ENCODE data around the gene SIVA1.
"Not testable (repeated sequence)": the region's sequence is repeated elsewhere in the genome, so short reads cannot be mapped to it uniquely, and the experiment has no call there.

SIVA1 gene

DNA sequence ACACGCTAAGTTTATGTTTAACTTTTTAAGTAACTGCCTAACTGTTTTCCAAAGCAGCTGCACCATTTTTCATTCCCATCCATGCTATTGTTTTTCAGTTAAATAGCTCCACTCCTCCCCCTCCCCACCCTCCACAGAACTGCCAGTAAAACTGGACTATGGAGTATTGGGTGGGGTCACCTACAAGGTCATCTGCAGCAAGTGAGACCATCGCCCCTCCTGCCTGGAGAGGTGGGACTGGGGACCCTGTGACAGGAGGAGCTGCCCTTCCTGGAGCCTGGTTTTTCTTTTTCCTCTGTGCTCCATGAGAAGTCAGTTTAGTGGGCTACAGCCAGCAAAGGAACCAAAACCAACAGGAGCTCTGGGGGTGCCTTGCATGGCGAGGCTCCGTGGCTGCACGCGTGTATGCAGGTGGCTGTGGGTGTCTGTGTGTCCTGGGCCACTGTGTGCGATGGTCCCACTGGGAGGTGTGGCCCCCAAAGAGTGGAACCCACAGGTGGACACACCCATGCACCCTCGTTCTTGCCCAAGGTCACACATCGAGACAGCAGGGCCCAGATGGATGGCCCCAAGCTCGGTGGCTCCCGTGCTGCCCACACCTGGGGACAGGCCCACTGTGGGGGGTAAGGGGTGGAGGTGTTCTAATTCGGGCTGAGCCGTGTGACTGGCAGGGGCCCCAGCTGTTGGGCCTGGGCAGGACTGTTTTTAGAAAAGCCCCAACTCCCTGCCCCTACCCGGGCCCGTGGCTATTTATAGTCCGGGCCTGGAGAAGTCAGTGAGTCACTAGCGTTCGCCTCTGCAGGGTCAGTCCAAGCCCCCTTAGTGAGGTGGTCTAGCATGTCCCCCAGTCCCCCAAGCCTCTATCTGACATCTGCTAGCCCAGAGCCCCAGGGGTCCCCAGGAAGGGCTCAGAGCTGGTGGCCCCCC lies 31.2 kb upstream of the SIVA1 start:
- DNase-seq (ENCODE audit: low spot score) = no peak

DNA sequence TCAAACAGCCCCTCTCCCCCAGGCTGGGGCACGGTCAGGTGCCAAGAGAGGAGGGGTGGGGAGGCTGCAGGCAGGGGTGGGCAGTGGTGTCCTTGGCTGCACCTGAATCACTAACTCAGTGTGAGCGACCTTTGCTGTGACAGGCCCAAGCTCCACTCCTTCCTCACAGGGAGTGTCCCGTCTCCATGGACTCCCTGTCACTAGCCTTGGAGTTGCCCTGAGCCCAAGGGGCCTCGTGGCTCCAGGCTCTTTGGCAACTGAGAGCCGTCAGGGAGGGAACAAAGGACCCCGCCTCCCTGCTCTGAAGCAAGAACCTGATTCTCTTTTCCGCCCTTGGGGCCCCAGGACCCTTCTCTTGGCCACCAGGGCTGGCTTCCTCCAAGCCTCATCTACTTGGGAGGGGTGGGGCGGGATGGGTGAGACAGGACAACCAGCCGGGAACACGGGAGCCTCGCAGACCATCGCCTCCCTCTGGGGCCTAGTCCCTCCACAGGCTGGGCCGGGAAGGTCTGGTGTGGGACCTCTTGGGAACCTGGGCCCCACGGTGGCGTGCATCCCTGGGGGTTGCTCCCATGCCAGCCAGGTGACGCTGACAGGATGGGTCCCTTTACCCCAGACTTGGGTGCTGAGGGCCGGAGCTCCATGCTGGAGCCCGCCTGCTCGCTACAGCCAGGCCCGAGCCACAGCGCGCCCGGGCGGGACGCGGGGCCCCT lies 29.9 kb upstream of the SIVA1 start:
- DNase-seq (ENCODE audit: low spot score) = no peak

DNA sequence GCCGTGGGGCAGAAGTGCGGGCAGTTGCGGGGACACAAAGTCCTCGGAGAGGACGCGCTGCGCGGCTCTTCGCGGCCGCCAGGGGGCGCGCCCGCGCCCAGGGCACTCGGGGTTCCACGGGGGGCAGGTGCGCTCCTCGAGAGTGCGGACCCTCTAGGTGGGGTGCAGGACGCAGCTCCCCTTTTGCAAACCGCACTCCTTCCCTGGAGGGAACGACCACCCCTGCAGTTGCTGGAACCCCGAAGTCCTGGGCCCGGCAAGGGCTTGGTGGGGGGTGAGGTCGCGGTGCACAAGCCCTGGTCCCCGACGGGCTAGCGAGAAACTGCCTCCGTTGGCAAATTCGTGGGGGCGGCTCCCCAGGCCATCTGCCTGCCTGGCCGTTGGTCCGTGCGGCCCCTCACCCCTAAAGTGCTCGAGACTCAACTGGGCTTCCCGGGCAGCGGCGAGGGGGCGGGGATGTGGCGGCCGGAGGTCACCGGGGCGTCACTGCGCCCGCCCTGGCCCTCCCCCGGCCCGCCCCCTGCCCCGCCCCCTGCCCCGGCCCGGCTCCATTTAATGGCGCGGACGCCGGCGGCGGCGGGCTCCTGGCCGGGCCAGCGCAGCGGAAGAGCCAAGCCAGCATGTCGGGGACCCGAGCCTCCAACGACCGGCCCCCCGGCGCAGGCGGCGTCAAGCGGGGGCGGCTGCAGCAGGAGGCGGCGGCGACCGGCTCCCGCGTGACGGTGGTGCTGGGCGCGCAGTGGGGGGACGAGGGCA lies 29.1 kb upstream of the SIVA1 start, which contains the start of gene ADSS1:
Gene ADSS1 (plus strand): TSS at position 579 of the 756 bp plus-strand sequence. CDS start 42 bp downstream, at position 621.
- peak; percentile 88 for DNase-seq (ENCODE audit: low spot score)

DNA sequence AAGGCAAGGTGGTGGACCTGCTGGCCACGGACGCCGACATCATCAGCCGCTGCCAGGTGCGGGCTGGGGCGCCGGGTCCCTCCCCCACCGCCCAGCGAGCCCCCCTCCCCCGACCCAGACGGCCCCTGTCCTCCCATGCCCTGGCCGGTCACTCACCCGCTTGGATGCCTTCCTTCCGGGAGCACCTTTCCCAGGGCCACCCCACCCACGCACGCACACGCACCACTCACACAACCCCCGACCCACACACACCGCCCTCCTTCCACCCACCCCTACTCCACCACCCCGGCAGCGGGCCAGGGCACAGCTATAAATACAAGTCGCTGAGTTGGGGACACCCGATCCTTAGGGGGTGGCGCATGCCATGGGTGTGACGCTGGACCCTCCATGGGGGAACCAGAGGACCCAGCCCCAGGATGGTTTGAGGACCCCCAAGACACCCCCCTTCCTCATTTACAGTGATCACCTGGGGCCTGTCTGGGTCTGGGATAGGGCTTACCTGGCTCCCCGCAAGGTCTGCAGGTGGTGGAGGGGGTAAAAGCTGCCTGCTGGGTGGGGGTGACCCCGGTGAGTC lies 28.5 kb upstream of the SIVA1 start:
- DNase-seq (ENCODE audit: low spot score) = peak; percentile 55

GRCh38 chr14:104724981-104725771 lies 27.8 kb upstream of the SIVA1 start:
- no peak for DNase-seq (ENCODE audit: low spot score)

GRCh38 chr14:104725772-104726548 lies 27.0 kb upstream of the SIVA1 start:
- DNase-seq (ENCODE audit: low spot score) = no peak

- no peak for DNase-seq (ENCODE audit: low spot score)
These were observed 26.1 kb upstream of the SIVA1 start for GRCh38 chr14:104726600-104727451.

- DNase-seq (ENCODE audit: low spot score) = no peak
These were observed 24.3 kb upstream of the SIVA1 start for GRCh38 chr14:104728631-104729030.

GRCh38 chr14:104729176-104729834 lies 23.6 kb upstream of the SIVA1 start:
- not testable (repeated sequence) for DNase-seq (ENCODE audit: low spot score)

GRCh38 chr14:104729835-104730181 lies 23.1 kb upstream of the SIVA1 start:
- DNase-seq (ENCODE audit: low spot score) = no peak

DNA sequence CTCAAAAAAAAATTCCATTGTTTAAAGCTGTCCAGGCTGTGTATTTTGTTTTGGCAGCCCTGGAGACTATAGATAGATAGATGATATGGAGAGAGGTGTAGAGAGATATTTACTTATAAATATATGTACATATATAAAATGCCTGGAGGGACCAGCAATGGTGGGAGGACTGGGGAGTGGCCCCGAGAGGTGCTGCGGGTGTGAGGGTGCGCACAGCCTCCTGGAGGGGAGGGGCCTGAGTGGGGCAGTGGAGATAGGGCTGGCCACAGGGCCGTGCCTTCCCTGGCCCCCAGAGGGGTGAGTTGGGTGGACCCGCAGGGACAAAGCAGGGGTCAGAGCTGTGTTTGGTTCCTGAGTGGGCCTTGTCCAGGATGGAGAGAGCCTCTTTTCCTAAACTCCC lies 22.5 kb upstream of the SIVA1 start:
- no peak for DNase-seq (ENCODE audit: low spot score)

GRCh38 chr14:104731320-104732294 lies 21.3 kb upstream of the SIVA1 start:
- DNase-seq (ENCODE audit: low spot score) = no peak

DNA sequence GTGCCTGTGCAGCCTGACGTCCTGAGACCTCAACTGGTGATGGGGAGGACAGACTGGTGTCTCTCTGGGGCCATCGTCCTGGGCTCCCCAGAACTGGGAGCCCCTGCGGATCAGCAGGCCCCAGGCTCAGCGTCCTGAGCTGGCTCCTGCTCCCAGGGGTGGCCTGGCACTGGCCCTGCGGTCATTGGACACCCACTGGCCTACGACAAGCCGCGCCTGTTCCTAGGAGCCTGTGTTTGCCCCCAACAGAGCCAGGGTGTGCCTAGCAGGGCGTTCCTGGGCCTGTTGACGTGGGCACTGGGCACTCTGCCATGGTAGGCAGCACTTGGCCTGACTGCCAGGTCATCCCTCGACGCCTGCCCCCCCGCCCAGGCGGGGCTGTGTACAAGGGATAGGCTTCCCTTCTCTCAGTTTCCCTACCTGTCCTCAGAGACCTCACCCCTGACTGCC lies 20.6 kb upstream of the SIVA1 start:
- DNase-seq (ENCODE audit: low spot score) = no peak

GRCh38 chr14:104732931-104733681 lies 19.8 kb upstream of the SIVA1 start:
- no peak for DNase-seq (ENCODE audit: low spot score)

DNA sequence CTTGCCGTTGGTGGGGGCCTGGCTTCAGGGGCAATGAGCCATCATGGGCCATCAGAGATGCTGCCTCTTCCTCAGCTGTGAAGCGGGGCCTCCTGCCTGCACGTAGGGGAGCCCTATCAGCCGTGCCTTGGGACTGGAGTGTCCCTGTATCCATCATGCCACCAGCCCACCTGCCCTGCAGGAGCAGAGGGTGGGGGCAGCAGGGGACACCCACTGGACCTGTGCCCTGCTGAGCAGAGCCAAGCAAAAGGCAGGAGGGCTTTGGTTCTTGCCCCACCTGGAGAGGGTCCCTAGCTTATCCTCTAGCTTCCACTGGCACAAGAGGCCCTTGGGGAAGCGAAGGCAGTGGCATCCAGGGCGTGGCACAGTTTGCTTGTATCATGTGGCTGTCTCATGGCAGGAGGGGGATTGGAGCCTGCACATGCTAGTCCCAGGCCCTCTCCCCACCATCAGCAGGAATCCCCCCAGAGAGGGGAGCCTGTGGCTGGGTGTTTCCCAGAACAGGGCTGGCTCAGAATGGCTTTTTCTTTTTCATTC lies 18.8 kb upstream of the SIVA1 start:
- no peak for DNase-seq (ENCODE audit: low spot score)

DNA sequence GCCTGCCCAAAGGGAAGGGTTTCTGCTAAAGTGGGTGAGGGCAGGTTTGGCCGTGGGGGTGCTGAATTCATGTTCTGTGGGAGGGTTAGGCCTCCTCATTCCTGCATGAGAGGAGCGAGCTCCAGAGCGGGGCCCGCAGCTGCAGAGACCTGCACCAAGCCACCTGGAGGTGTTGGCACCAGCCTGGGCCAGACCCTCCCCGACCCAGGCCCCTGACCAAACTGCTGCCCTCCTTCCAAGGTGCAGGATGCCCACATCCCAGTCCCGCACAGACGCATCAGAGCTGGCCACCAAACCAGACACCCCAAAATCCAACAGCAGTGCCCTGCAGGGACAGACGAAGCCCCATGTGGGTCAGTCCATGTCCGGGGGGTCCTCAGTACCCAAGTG lies 18.4 kb upstream of the SIVA1 start:
- no peak for DNase-seq (ENCODE audit: low spot score)
